Mesendoderm (in vitro differentiated cells): Measurements from ENCODE around the gene WDR82.

Experiments
- DNase-seq: peaks from one replicate; pipeline ENCODE4 v3.0.0; 2013
- H2AK5ac ChIP-seq: 2 replicates; pipeline ENCODE4 v1.6.1; 2013; ENCODE audit warnings: low read length, inconsistent platforms
- H2BK120ac ChIP-seq: 2 replicates; pipeline ENCODE4 v1.6.1; 2013; ENCODE audit warnings: low read depth, mild to moderate bottlenecking, low read length, moderate library complexity, mixed read lengths
- H2BK15ac ChIP-seq: replicated peaks from 2 replicates; pipeline ENCODE4 v1.6.1; 2013; ENCODE audit warnings: low read depth, mild to moderate bottlenecking, moderate library complexity
- H2BK5ac ChIP-seq: 2 replicates; pipeline ENCODE4 v1.6.1; 2013; ENCODE audit warnings: low read length, inconsistent platforms
- H3K18ac ChIP-seq: 2 replicates; pipeline ENCODE4 v1.6.1; 2013; ENCODE audit warnings: mild to moderate bottlenecking, low read length, mixed read lengths
- H3K23ac ChIP-seq: one replicate; pipeline ENCODE4 v1.6.1; 2013; ENCODE audit warnings: low read length
- H3K27ac ChIP-seq: 2 replicates; pipeline ENCODE4 v1.5.1; 2013; ENCODE audit warnings: low read depth, mild to moderate bottlenecking, inconsistent platforms, low read length, moderate library complexity
- H3K27me3 ChIP-seq: 2 replicates; pipeline ENCODE4 v1.6.1; 2013; ENCODE audit warnings: low read length, control low read depth, mild to moderate bottlenecking, inconsistent platforms; ENCODE audit not compliant: insufficient read depth, poor library complexity
- H3K36me3 ChIP-seq: 2 replicates; pipeline ENCODE4 v1.6.1; 2013; ENCODE audit warnings: low read length, inconsistent platforms; ENCODE audit not compliant: control insufficient read depth, insufficient read depth
- H3K4ac ChIP-seq: one replicate; pipeline ENCODE4 v1.6.1; 2013; ENCODE audit warnings: low read depth, mild to moderate bottlenecking, low read length, moderate library complexity
- H3K4me1 ChIP-seq: 2 replicates; pipeline ENCODE4 v1.6.1; 2013; ENCODE audit warnings: low read depth, low read length, inconsistent platforms; ENCODE audit not compliant: control insufficient read depth
- H3K4me2 ChIP-seq: 2 replicates; pipeline ENCODE4 v1.6.1; 2013; ENCODE audit warnings: low read length
- H3K4me3 ChIP-seq: 2 replicates; pipeline ENCODE4 v1.5.1; 2013; ENCODE audit warnings: mild to moderate bottlenecking, low read length
- H3K56ac ChIP-seq: one replicate; pipeline ENCODE4 v1.6.1; 2013; ENCODE audit warnings: low read length
- H3K79me1 ChIP-seq: 2 replicates; pipeline ENCODE4 v1.6.1; 2013; ENCODE audit warnings: low read length, inconsistent platforms
- H3K79me2 ChIP-seq: 2 replicates; pipeline ENCODE4 v1.6.1; 2013; ENCODE audit warnings: mild to moderate bottlenecking, low read length; ENCODE audit not compliant: control insufficient read depth, insufficient read depth
- H3K9ac ChIP-seq: 2 replicates; pipeline ENCODE4 v1.6.1; 2013; ENCODE audit warnings: low read length, inconsistent platforms
- H4K5ac ChIP-seq: one replicate; pipeline ENCODE4 v1.6.1; 2013; ENCODE audit warnings: low read length
- H4K8ac ChIP-seq: one replicate; pipeline ENCODE4 v1.6.1; 2013; ENCODE audit warnings: low read depth, mild to moderate bottlenecking, control low read depth, low read length, moderate library complexity
- WGBS: extraction: QIAGEN DNeasy Blood & Tissue Kit; methylation state at CpG from one replicate; pipeline ENCODE4 v1.1.7; 2013; ENCODE audit warnings: low lambda C conversion rate, missing lambda C conversion rate; ENCODE audit not compliant: insufficient coverage; ENCODE audit errors: extremely low coverage; 5-methylcytosine and 5-hydroxymethylcytosine counted together

The WDR82 gene

GRCh38 chr3:52229656-52230055 lies 48.8 kb downstream of the WDR82 start:
- H3K27ac ChIP-seq, result no peak overlapping the region
- no peak overlapping the region for H4K8ac ChIP-seq
- no peak overlapping the region for H4K5ac ChIP-seq
- H3K27me3 ChIP-seq, result no peaks in the 10 kb centered on the region
- no peaks in the 10 kb centered on the region for H3K4me1 ChIP-seq
- no peak overlapping the region for H2AK5ac ChIP-seq
- H3K4ac ChIP-seq, result no peak overlapping the region
- no peak for DNase-seq
- no peaks in the 10 kb centered on the region for H3K79me1 ChIP-seq
- no peak overlapping the region for H3K56ac ChIP-seq
- no peak overlapping the region for H3K4me2 ChIP-seq
- WGBS, result no CpG with 5 or more reads among the region's 13 CpGs
- no peak overlapping the region for H3K4me3 ChIP-seq
- H3K79me2 ChIP-seq, result no peaks in the 10 kb centered on the region
- no peak overlapping the region for H2BK5ac ChIP-seq
- no peak overlapping the region for H2BK120ac ChIP-seq
- H3K9ac ChIP-seq, result no peak overlapping the region
- H3K23ac ChIP-seq, result no peak overlapping the region
- H2BK15ac ChIP-seq, result no peak overlapping the region
- H3K36me3 ChIP-seq, result peaks cover 8% of the 10 kb centered on the region
- no peak overlapping the region for H3K18ac ChIP-seq

GRCh38 chr3:52228751-52229291 lies 49.6 kb downstream of the WDR82 start:
- H2BK120ac ChIP-seq, result no peak overlapping the region
- no CpG with 5 or more reads among the region's 21 CpGs for WGBS
- H3K79me2 ChIP-seq, result no peaks in the 10 kb centered on the region
- H3K36me3 ChIP-seq, result peaks cover 8% of the 10 kb centered on the region
- H2BK5ac ChIP-seq, result no peak overlapping the region
- H3K9ac ChIP-seq, result no peak overlapping the region
- H3K56ac ChIP-seq, result no peak overlapping the region
- no peaks in the 10 kb centered on the region for H3K4me1 ChIP-seq
- no peak overlapping the region for H4K8ac ChIP-seq
- no peak overlapping the region for H2AK5ac ChIP-seq
- no peak overlapping the region for H3K18ac ChIP-seq
- no peak overlapping the region for H3K4ac ChIP-seq
- H3K79me1 ChIP-seq, result no peaks in the 10 kb centered on the region
- no peak overlapping the region for H3K4me2 ChIP-seq
- no peak overlapping the region for H3K4me3 ChIP-seq
- H2BK15ac ChIP-seq, result no peak overlapping the region
- no peaks in the 10 kb centered on the region for H3K27me3 ChIP-seq
- no peak for DNase-seq
- H4K5ac ChIP-seq, result no peak overlapping the region
- no peak overlapping the region for H3K27ac ChIP-seq
- no peak overlapping the region for H3K23ac ChIP-seq

GRCh38 chr3:52228266-52228665 lies 50.2 kb downstream of the WDR82 start:
- Histone ChIP-seq H3K18ac (no peak overlapping the region), H4K8ac (no peak overlapping the region), H3K36me3 (peaks cover 8% of the 10 kb centered on the region), H3K23ac (no peak overlapping the region), H4K5ac (no peak overlapping the region), H3K4me3 (no peak overlapping the region), H3K27ac (no peak overlapping the region), H3K79me2 (no peaks in the 10 kb centered on the region), H3K79me1 (no peaks in the 10 kb centered on the region), H2BK5ac (no peak overlapping the region), H2AK5ac (no peak overlapping the region), H3K4me2 (no peak overlapping the region), H2BK15ac (no peak overlapping the region), H3K9ac (no peak overlapping the region), H3K56ac (no peak overlapping the region), H3K27me3 (no peaks in the 10 kb centered on the region), H3K4me1 (no peaks in the 10 kb centered on the region), H3K4ac (no peak overlapping the region), H2BK120ac (no peak overlapping the region)
- DNase-seq, result no peak
- no CpG with 5 or more reads among the region's 10 CpGs for WGBS

- H4K8ac ChIP-seq, result no peak overlapping the region
- no CpG with 5 or more reads among the region's 7 CpGs for WGBS
- H3K4ac ChIP-seq, result no peak overlapping the region
- H2BK120ac ChIP-seq, result no peak overlapping the region
- no peak overlapping the region for H3K23ac ChIP-seq
- H3K56ac ChIP-seq, result no peak overlapping the region
- H3K79me2 ChIP-seq, result no peaks in the 10 kb centered on the region
- no peak overlapping the region for H2BK5ac ChIP-seq
- peaks cover 8% of the 10 kb centered on the region for H3K36me3 ChIP-seq
- H3K9ac ChIP-seq, result no peak overlapping the region
- no peaks in the 10 kb centered on the region for H3K79me1 ChIP-seq
- H3K27ac ChIP-seq, result no peak overlapping the region
- no peak overlapping the region for H2AK5ac ChIP-seq
- no peak overlapping the region for H3K4me2 ChIP-seq
- no peaks in the 10 kb centered on the region for H3K4me1 ChIP-seq
- H3K18ac ChIP-seq, result no peak overlapping the region
- H4K5ac ChIP-seq, result no peak overlapping the region
- no peak overlapping the region for H2BK15ac ChIP-seq
- no peak overlapping the region for H3K4me3 ChIP-seq
- no peaks in the 10 kb centered on the region for H3K27me3 ChIP-seq
- no peak for DNase-seq
Measured at GRCh38 chr3:52227766-52228165, 50.7 kb downstream of the WDR82 start.

- H2BK15ac ChIP-seq, result no peak overlapping the region
- H3K56ac ChIP-seq, result no peak overlapping the region
- no peak overlapping the region for H2BK5ac ChIP-seq
- no peak overlapping the region for H3K4me2 ChIP-seq
- H3K27me3 ChIP-seq, result no peaks in the 10 kb centered on the region
- no peak overlapping the region for H3K4me3 ChIP-seq
- no peak overlapping the region for H4K5ac ChIP-seq
- no peak overlapping the region for H2AK5ac ChIP-seq
- H4K8ac ChIP-seq, result no peak overlapping the region
- no peak overlapping the region for H3K4ac ChIP-seq
- no peaks in the 10 kb centered on the region for H3K79me2 ChIP-seq
- H3K36me3 ChIP-seq, result peaks cover 8% of the 10 kb centered on the region
- no peaks in the 10 kb centered on the region for H3K4me1 ChIP-seq
- no peak overlapping the region for H3K18ac ChIP-seq
- H3K9ac ChIP-seq, result no peak overlapping the region
- H3K27ac ChIP-seq, result no peak overlapping the region
- H2BK120ac ChIP-seq, result no peak overlapping the region
- no peaks in the 10 kb centered on the region for H3K79me1 ChIP-seq
- WGBS, result no CpG with 5 or more reads among the region's 4 CpGs
- H3K23ac ChIP-seq, result no peak overlapping the region
- no peak for DNase-seq
Measured at GRCh38 chr3:52227117-52227516, 51.3 kb downstream of the WDR82 start.

- Histone ChIP-seq H2BK120ac (no peak overlapping the region), H2BK5ac (no peak overlapping the region), H3K27me3 (no peaks in the 10 kb centered on the region), H4K8ac (no peak overlapping the region), H2AK5ac (no peak overlapping the region), H3K36me3 (peaks cover 8% of the 10 kb centered on the region), H3K56ac (no peak overlapping the region), H3K23ac (no peak overlapping the region), H3K4me2 (no peak overlapping the region), H3K4ac (no peak overlapping the region), H3K4me1 (no peaks in the 10 kb centered on the region), H3K9ac (no peak overlapping the region), H3K18ac (no peak overlapping the region), H4K5ac (no peak overlapping the region), H3K79me2 (no peaks in the 10 kb centered on the region), H2BK15ac (no peak overlapping the region), H3K4me3 (no peak overlapping the region), H3K79me1 (no peaks in the 10 kb centered on the region), H3K27ac (no peak overlapping the region)
- no CpG with 5 or more reads among the region's 5 CpGs for WGBS
- no peak for DNase-seq
Measured at GRCh38 chr3:52226229-52226817, 52.1 kb downstream of the WDR82 start.
